Right lung (tissue), 5 donors: ENCODE data around the gene CLASP1. TPM values are rescaled to one million over a fixed set of nuclear protein-coding genes. Genes with fewer than 3 reads are reported as not detected.
A peak's percentile ranks its signal among the peaks of the same experiment; 100 is the strongest.
"Not testable (repeated sequence)": the region's sequence is repeated elsewhere in the genome, so short reads cannot be mapped to it uniquely, and the experiment has no call there.

Source experiments
- DNase-seq, 2 donors: peaks; one replicate each; pipeline ENCODE4 v3.0.0-alpha.2; 2013
- polyA plus RNA-seq, 5 donors: library from polyadenylated mRNA; unstranded; fragments of 120-200 nt; gene quantifications; one replicate each; pipeline versions ENCODE4 v1.2.1 to v1.2.3, GENCODE V29; 2013; ENCODE audit warnings: inconsistent platforms in 1 of 5, low replicate concordance in 1 of 5; ENCODE audit not compliant: insufficient read length in 5 of 5, insufficient read depth in 1 of 5

Gene CLASP1
- polyA plus RNA-seq, 5 donors, result 34.5 to 47.6 (median 47.2) TPM

GRCh38 chr2:121664086-121664485, 14.8 kb upstream of the CLASP1 start:
- no peak for DNase-seq

GRCh38 chr2:121663434-121663833, 14.2 kb upstream of the CLASP1 start:
- no peak for DNase-seq

- no peak for DNase-seq
Measured at GRCh38 chr2:121662656-121663055, 13.4 kb upstream of the CLASP1 start.

GRCh38 chr2:121659933-121660332, 10.7 kb upstream of the CLASP1 start:
- DNase-seq, result no peak

- not testable (repeated sequence) for DNase-seq
Measured at GRCh38 chr2:121658393-121658792, 9.1 kb upstream of the CLASP1 start.

GRCh38 chr2:121653035-121653434, 3.8 kb upstream of the CLASP1 start:
- DNase-seq, result no peak

- no peak for DNase-seq
Measured at GRCh38 chr2:121650315-121650930, 1.2 kb upstream of the CLASP1 start.

- peak; percentile 97 for DNase-seq
Measured at GRCh38 chr2:121649596-121650314, 493 bp upstream of the CLASP1 start.

- peak; percentile 32 to 36 for DNase-seq
Measured at GRCh38 chr2:121648206-121649148, 785 bp downstream of the CLASP1 start.

GRCh38 chr2:121647396-121647795, 1.9 kb downstream of the CLASP1 start:
- no peak for DNase-seq

- DNase-seq, result no peak
Measured at GRCh38 chr2:121644715-121645114, 4.5 kb downstream of the CLASP1 start.

- DNase-seq, result no peak
Measured at GRCh38 chr2:121643877-121644276, 5.4 kb downstream of the CLASP1 start.

- no peak for DNase-seq
Measured at GRCh38 chr2:121640380-121641316, 8.6 kb downstream of the CLASP1 start.

- not testable (repeated sequence) for DNase-seq
Measured at GRCh38 chr2:121639846-121640245, 9.4 kb downstream of the CLASP1 start.

GRCh38 chr2:121638333-121638732, 10.9 kb downstream of the CLASP1 start:
- DNase-seq, result no peak

- DNase-seq, result no peak
Measured at GRCh38 chr2:121635371-121635770, 13.9 kb downstream of the CLASP1 start.

- DNase-seq, result no peak
Measured at GRCh38 chr2:121634354-121635307, 14.6 kb downstream of the CLASP1 start.

- DNase-seq, result no peak
Measured at GRCh38 chr2:121633463-121633862, 15.8 kb downstream of the CLASP1 start.

- DNase-seq, result no peak
Measured at GRCh38 chr2:121627525-121628050, 21.7 kb downstream of the CLASP1 start.
